Activated T-helper 17 cell treated with anti-CD3 and anti-CD28 coated beads, Interleukin-2, amount 50 U/mL, for 72 hours (primary cell): Measurements from ENCODE around the gene NPAS3. TPM values are rescaled to one million over a fixed set of nuclear protein-coding genes. Genes with fewer than 3 reads are reported as not detected.

Experiments used
- ATAC-seq: fragments of 150-1000 bp; cut with Tn5 transposase; replicated peaks from 2 replicates; pipeline ENCODE4 v1.10.0; 2021; ENCODE audit warnings: mild to moderate bottlenecking, moderate library complexity
- H3K27ac Mint-ChIP-seq: one replicate; pipeline ENCODE4 v1.8.0; 2022; ENCODE audit warnings: mixed read lengths
- H3K27me3 Mint-ChIP-seq: one replicate; pipeline ENCODE4 v1.8.0; 2022; ENCODE audit warnings: mixed read lengths
- H3K36me3 Mint-ChIP-seq: one replicate; pipeline ENCODE4 v1.8.0; 2022; ENCODE audit warnings: low read depth, mild to moderate bottlenecking, mixed read lengths
- H3K4me1 Mint-ChIP-seq: one replicate; pipeline ENCODE4 v1.8.0; 2022; ENCODE audit warnings: mixed read lengths
- H3K4me3 Mint-ChIP-seq: one replicate; pipeline ENCODE4 v1.8.0; 2022; ENCODE audit warnings: mild to moderate bottlenecking, mixed read lengths
- H3K9me3 Mint-ChIP-seq: one replicate; pipeline ENCODE4 v1.8.0; 2022; ENCODE audit warnings: mixed read lengths
- total RNA-seq, 2 donors: library from RNA; stranded (reverse); gene quantifications; one replicate each; pipeline ENCODE4 v1.2.3, GENCODE V29; 2022

The NPAS3 gene
- total RNA-seq, 2 donors from 2014 or later: not detected

GRCh38 chr14:33728010-33728498 lies 789.4 kb downstream of the NPAS3 start:
- no peaks in the 10 kb centered on the region for H3K9me3 Mint-ChIP-seq
- no peak overlapping the region for H3K4me3 Mint-ChIP-seq
- no peaks in the 10 kb centered on the region for H3K36me3 Mint-ChIP-seq
- H3K27me3 Mint-ChIP-seq: peaks cover 15% of the 10 kb centered on the region
- H3K4me1 Mint-ChIP-seq: no peaks in the 10 kb centered on the region
- no peak overlapping the region for H3K27ac Mint-ChIP-seq
- ATAC-seq: peak; percentile 45

GRCh38 chr14:33730156-33730555 lies 791.5 kb downstream of the NPAS3 start:
- H3K36me3 Mint-ChIP-seq: no peaks in the 10 kb centered on the region
- peaks cover 9% of the 10 kb centered on the region for H3K4me1 Mint-ChIP-seq
- peaks cover 10% of the 10 kb centered on the region for H3K27me3 Mint-ChIP-seq
- H3K27ac Mint-ChIP-seq: no peak overlapping the region
- no peak overlapping the region for H3K4me3 Mint-ChIP-seq
- no peak for ATAC-seq
- no peaks in the 10 kb centered on the region for H3K9me3 Mint-ChIP-seq

GRCh38 chr14:33732175-33732574 lies 793.5 kb downstream of the NPAS3 start:
- no peak overlapping the region for H3K27ac Mint-ChIP-seq
- no peaks in the 10 kb centered on the region for H3K36me3 Mint-ChIP-seq
- H3K4me1 Mint-ChIP-seq: peaks cover 9% of the 10 kb centered on the region
- H3K4me3 Mint-ChIP-seq: no peak overlapping the region
- H3K27me3 Mint-ChIP-seq: peaks cover 6% of the 10 kb centered on the region
- no peak for ATAC-seq
- no peaks in the 10 kb centered on the region for H3K9me3 Mint-ChIP-seq

- Mint-ChIP-seq H3K27me3 (peaks cover 6% of the 10 kb centered on the region), H3K4me1 (peaks cover 9% of the 10 kb centered on the region), H3K4me3 (peak overlapping the region; percentile 1), H3K36me3 (no peaks in the 10 kb centered on the region), H3K9me3 (no peaks in the 10 kb centered on the region), H3K27ac (peak overlapping the region; percentile 73)
- ATAC-seq: no peak
Measured at GRCh38 chr14:33733310-33733709, 794.6 kb downstream of the NPAS3 start.

- Mint-ChIP-seq H3K27ac (peak overlapping the region; percentile 73), H3K36me3 (no peaks in the 10 kb centered on the region), H3K27me3 (peaks cover 6% of the 10 kb centered on the region), H3K9me3 (no peaks in the 10 kb centered on the region), H3K4me3 (peak overlapping the region; percentile 1), H3K4me1 (peaks cover 9% of the 10 kb centered on the region)
- peak; percentile 67 for ATAC-seq
Measured at GRCh38 chr14:33733721-33734120, 795.0 kb downstream of the NPAS3 start.

- H3K36me3 Mint-ChIP-seq: no peaks in the 10 kb centered on the region
- no peaks in the 10 kb centered on the region for H3K9me3 Mint-ChIP-seq
- peaks cover 9% of the 10 kb centered on the region for H3K4me1 Mint-ChIP-seq
- peak overlapping the region; percentile 9 for H3K4me3 Mint-ChIP-seq
- H3K27me3 Mint-ChIP-seq: peaks cover 6% of the 10 kb centered on the region
- ATAC-seq: peak; percentile 67
- H3K27ac Mint-ChIP-seq: peak overlapping the region; percentile 73
Measured at GRCh38 chr14:33734387-33734786, 795.7 kb downstream of the NPAS3 start.

GRCh38 chr14:33736299-33736825 lies 797.7 kb downstream of the NPAS3 start:
- Mint-ChIP-seq H3K27me3 (peaks cover 3% of the 10 kb centered on the region), H3K9me3 (no peaks in the 10 kb centered on the region), H3K4me1 (peaks cover 9% of the 10 kb centered on the region), H3K36me3 (no peaks in the 10 kb centered on the region), H3K4me3 (no peak overlapping the region), H3K27ac (no peak overlapping the region)
- no peak for ATAC-seq

- peaks cover 3% of the 10 kb centered on the region for H3K27me3 Mint-ChIP-seq
- H3K4me1 Mint-ChIP-seq: peaks cover 9% of the 10 kb centered on the region
- no peak overlapping the region for H3K4me3 Mint-ChIP-seq
- no peak overlapping the region for H3K27ac Mint-ChIP-seq
- ATAC-seq: no peak
- no peaks in the 10 kb centered on the region for H3K36me3 Mint-ChIP-seq
- H3K9me3 Mint-ChIP-seq: no peaks in the 10 kb centered on the region
Measured at GRCh38 chr14:33736979-33737378, 798.3 kb downstream of the NPAS3 start.

GRCh38 chr14:33737446-33737845 lies 798.8 kb downstream of the NPAS3 start:
- Mint-ChIP-seq H3K4me1 (peaks cover 9% of the 10 kb centered on the region), H3K9me3 (no peaks in the 10 kb centered on the region), H3K27ac (no peak overlapping the region), H3K27me3 (no peaks in the 10 kb centered on the region), H3K36me3 (no peaks in the 10 kb centered on the region), H3K4me3 (no peak overlapping the region)
- no peak for ATAC-seq

GRCh38 chr14:33738029-33738428 lies 799.4 kb downstream of the NPAS3 start:
- no peak overlapping the region for H3K27ac Mint-ChIP-seq
- no peak for ATAC-seq
- H3K4me3 Mint-ChIP-seq: no peak overlapping the region
- H3K27me3 Mint-ChIP-seq: no peaks in the 10 kb centered on the region
- peaks cover 9% of the 10 kb centered on the region for H3K4me1 Mint-ChIP-seq
- no peaks in the 10 kb centered on the region for H3K9me3 Mint-ChIP-seq
- H3K36me3 Mint-ChIP-seq: no peaks in the 10 kb centered on the region

- Mint-ChIP-seq H3K27ac (no peak overlapping the region), H3K36me3 (no peaks in the 10 kb centered on the region), H3K27me3 (no peaks in the 10 kb centered on the region), H3K4me3 (no peak overlapping the region), H3K9me3 (no peaks in the 10 kb centered on the region), H3K4me1 (peaks cover 6% of the 10 kb centered on the region)
- ATAC-seq: no peak
Measured at GRCh38 chr14:33738491-33738890, 799.8 kb downstream of the NPAS3 start.

- no peaks in the 10 kb centered on the region for H3K27me3 Mint-ChIP-seq
- H3K4me3 Mint-ChIP-seq: no peak overlapping the region
- no peaks in the 10 kb centered on the region for H3K4me1 Mint-ChIP-seq
- no peaks in the 10 kb centered on the region for H3K36me3 Mint-ChIP-seq
- ATAC-seq: peak; percentile 23
- H3K9me3 Mint-ChIP-seq: no peaks in the 10 kb centered on the region
- no peak overlapping the region for H3K27ac Mint-ChIP-seq
Measured at GRCh38 chr14:33740531-33740930, 801.9 kb downstream of the NPAS3 start.

- H3K4me3 Mint-ChIP-seq: no peak overlapping the region
- no peak for ATAC-seq
- no peaks in the 10 kb centered on the region for H3K9me3 Mint-ChIP-seq
- no peaks in the 10 kb centered on the region for H3K4me1 Mint-ChIP-seq
- H3K27me3 Mint-ChIP-seq: no peaks in the 10 kb centered on the region
- no peak overlapping the region for H3K27ac Mint-ChIP-seq
- H3K36me3 Mint-ChIP-seq: no peaks in the 10 kb centered on the region
Measured at GRCh38 chr14:33742166-33742565, 803.5 kb downstream of the NPAS3 start.

GRCh38 chr14:33745163-33745562 lies 806.5 kb downstream of the NPAS3 start:
- H3K27me3 Mint-ChIP-seq: peaks cover 9% of the 10 kb centered on the region
- no peak overlapping the region for H3K4me3 Mint-ChIP-seq
- no peak for ATAC-seq
- H3K27ac Mint-ChIP-seq: no peak overlapping the region
- H3K36me3 Mint-ChIP-seq: no peaks in the 10 kb centered on the region
- H3K4me1 Mint-ChIP-seq: no peaks in the 10 kb centered on the region
- H3K9me3 Mint-ChIP-seq: no peaks in the 10 kb centered on the region

GRCh38 chr14:33747749-33748148 lies 809.1 kb downstream of the NPAS3 start:
- Mint-ChIP-seq H3K9me3 (no peaks in the 10 kb centered on the region), H3K27ac (no peak overlapping the region), H3K4me1 (no peaks in the 10 kb centered on the region), H3K27me3 (peaks cover 16% of the 10 kb centered on the region), H3K36me3 (no peaks in the 10 kb centered on the region), H3K4me3 (no peak overlapping the region)
- no peak for ATAC-seq

GRCh38 chr14:33754261-33754660 lies 815.6 kb downstream of the NPAS3 start:
- Mint-ChIP-seq H3K27me3 (peaks cover 32% of the 10 kb centered on the region), H3K27ac (no peak overlapping the region), H3K9me3 (no peaks in the 10 kb centered on the region), H3K4me3 (no peak overlapping the region), H3K36me3 (no peaks in the 10 kb centered on the region), H3K4me1 (no peaks in the 10 kb centered on the region)
- no peak for ATAC-seq
